ENCODE results near the gene HIVEP3.

DNA sequence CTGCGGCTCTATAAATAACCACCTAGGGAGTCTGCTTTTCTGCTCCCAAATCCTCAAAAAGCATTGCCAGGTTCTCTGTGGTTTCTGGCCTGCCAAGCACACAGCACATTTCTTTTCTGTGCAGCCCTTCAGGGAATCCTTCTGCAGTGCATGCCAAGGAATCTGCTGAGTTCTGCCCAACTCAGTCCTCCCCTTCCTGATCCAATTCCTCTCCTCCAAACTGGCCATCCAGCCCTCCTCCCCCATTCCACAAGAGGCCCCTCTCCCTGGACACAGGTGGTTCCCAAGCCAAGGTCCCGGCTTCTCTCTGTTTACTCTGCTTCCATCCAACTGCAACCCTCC is 61.8 kb downstream of the HIVEP3 start:
- TF ChIP-seq RORB (CRISPR knock-in tag; IDR thresholded peaks at IDR 0.05) (no peak), IRF1 (CRISPR knock-in tag; IDR thresholded peaks at IDR 0.05) (no peak), SMAD4 (CRISPR knock-in tag; IDR thresholded peaks at IDR 0.05) (no peak), NFYB (CRISPR knock-in tag; conservative IDR thresholded peaks at IDR 0.05; ENCODE audit: low read depth) (no peak), CREM (CRISPR knock-in tag; IDR thresholded peaks at IDR 0.05) (no peak), MAX (CRISPR knock-in tag; IDR thresholded peaks at IDR 0.05) (no peak), JUN (CRISPR knock-in tag; IDR thresholded peaks at IDR 0.05) (no peak), FOXJ3 (CRISPR knock-in tag; IDR thresholded peaks at IDR 0.05; ENCODE audit: borderline replicate concordance) (no peak)
- TF ChIP-seq, protein P1, sequence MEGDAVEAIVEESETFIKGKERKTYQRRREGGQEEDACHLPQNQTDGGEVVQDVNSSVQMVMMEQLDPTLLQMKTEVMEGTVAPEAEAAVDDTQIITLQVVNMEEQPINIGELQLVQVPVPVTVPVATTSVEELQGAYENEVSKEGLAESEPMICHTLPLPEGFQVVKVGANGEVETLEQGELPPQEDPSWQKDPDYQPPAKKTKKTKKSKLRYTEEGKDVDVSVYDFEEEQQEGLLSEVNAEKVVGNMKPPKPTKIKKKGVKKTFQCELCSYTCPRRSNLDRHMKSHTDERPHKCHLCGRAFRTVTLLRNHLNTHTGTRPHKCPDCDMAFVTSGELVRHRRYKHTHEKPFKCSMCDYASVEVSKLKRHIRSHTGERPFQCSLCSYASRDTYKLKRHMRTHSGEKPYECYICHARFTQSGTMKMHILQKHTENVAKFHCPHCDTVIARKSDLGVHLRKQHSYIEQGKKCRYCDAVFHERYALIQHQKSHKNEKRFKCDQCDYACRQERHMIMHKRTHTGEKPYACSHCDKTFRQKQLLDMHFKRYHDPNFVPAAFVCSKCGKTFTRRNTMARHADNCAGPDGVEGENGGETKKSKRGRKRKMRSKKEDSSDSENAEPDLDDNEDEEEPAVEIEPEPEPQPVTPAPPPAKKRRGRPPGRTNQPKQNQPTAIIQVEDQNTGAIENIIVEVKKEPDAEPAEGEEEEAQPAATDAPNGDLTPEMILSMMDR (IDR thresholded peaks at IDR 0.05): no peak
- TF ChIP-seq, protein P2, sequence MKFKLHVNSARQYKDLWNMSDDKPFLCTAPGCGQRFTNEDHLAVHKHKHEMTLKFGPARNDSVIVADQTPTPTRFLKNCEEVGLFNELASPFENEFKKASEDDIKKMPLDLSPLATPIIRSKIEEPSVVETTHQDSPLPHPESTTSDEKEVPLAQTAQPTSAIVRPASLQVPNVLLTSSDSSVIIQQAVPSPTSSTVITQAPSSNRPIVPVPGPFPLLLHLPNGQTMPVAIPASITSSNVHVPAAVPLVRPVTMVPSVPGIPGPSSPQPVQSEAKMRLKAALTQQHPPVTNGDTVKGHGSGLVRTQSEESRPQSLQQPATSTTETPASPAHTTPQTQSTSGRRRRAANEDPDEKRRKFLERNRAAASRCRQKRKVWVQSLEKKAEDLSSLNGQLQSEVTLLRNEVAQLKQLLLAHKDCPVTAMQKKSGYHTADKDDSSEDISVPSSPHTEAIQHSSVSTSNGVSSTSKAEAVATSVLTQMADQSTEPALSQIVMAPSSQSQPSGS (CRISPR knock-in tag; IDR thresholded peaks at IDR 0.05; ENCODE audit: borderline replicate concordance, low read depth): no peak
- TF ChIP-seq, protein P3, sequence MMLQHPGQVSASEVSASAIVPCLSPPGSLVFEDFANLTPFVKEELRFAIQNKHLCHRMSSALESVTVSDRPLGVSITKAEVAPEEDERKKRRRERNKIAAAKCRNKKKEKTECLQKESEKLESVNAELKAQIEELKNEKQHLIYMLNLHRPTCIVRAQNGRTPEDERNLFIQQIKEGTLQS (CRISPR knock-in tag; conservative IDR thresholded peaks at IDR 0.05): no peak

All from WTC11 (cell line).